ENCODE results near the gene TEDDM1. TPM values are rescaled to one million over a fixed set of nuclear protein-coding genes. Genes with fewer than 3 reads are reported as not detected.

Gene TEDDM1
- total and polyA plus RNA-seq, 2 experiments from 2014 or later, result not detected

GRCh38 chr1:182450087-182450486 is 49.6 kb upstream of the TEDDM1 start, which contains the start of gene RGSL1:
Gene RGSL1 (plus strand): TSS chr1:182450146. CDS start chr1:182450166, 20 bp downstream.
- Histone ChIP-seq H2AFZ (no peak within 1 kb of the TSS), H3K4me2 (no peak within 1 kb of the TSS), H4K20me1 (replicated peaks; ENCODE audit: insufficient read depth) (no peaks in the 10 kb centered on the region), H3K9me2 (ENCODE audit: insufficient read depth) (peaks cover 6% of the 10 kb centered on the region; the same call in 1 of the 2 replicates), H3K4me3 (no peak within 1 kb of the TSS), H3F3A (replicated peaks; ENCODE audit: low read depth) (no peaks in the 10 kb centered on the region), H3K36me3 (ENCODE audit: insufficient read depth) (no peaks in the 10 kb centered on the region), H3K27me3 (ENCODE audit: insufficient read depth) (no peaks in the 10 kb centered on the region), H3K79me2 (replicated peaks; ENCODE audit: insufficient read depth) (no peaks in the 10 kb centered on the region), H3K4me1 (ENCODE audit: insufficient read depth) (peaks cover 9% of the 10 kb centered on the region), H3K27ac (ENCODE audit: low read depth) (no peak within 1 kb of the TSS)
- Mint-ChIP-seq H3K36me3 (ENCODE audit: low read depth) (no peaks in the 10 kb centered on the region), H3K4me1 (peaks cover 36% of the 10 kb centered on the region), H3K27ac (no peak within 1 kb of the TSS), H3K9me3 (peaks cover 5% of the 10 kb centered on the region; the same call in 1 of the 3 replicates), H3K4me3 (no peak within 1 kb of the TSS), H3K27me3 (ENCODE audit: insufficient read depth, low read depth, poor library complexity) (peaks cover 5% of the 10 kb centered on the region)
- ATAC-seq, result peak; percentile 45; the same call in 2 of the 3 replicates
- TF ChIP-seq, protein P1, sequence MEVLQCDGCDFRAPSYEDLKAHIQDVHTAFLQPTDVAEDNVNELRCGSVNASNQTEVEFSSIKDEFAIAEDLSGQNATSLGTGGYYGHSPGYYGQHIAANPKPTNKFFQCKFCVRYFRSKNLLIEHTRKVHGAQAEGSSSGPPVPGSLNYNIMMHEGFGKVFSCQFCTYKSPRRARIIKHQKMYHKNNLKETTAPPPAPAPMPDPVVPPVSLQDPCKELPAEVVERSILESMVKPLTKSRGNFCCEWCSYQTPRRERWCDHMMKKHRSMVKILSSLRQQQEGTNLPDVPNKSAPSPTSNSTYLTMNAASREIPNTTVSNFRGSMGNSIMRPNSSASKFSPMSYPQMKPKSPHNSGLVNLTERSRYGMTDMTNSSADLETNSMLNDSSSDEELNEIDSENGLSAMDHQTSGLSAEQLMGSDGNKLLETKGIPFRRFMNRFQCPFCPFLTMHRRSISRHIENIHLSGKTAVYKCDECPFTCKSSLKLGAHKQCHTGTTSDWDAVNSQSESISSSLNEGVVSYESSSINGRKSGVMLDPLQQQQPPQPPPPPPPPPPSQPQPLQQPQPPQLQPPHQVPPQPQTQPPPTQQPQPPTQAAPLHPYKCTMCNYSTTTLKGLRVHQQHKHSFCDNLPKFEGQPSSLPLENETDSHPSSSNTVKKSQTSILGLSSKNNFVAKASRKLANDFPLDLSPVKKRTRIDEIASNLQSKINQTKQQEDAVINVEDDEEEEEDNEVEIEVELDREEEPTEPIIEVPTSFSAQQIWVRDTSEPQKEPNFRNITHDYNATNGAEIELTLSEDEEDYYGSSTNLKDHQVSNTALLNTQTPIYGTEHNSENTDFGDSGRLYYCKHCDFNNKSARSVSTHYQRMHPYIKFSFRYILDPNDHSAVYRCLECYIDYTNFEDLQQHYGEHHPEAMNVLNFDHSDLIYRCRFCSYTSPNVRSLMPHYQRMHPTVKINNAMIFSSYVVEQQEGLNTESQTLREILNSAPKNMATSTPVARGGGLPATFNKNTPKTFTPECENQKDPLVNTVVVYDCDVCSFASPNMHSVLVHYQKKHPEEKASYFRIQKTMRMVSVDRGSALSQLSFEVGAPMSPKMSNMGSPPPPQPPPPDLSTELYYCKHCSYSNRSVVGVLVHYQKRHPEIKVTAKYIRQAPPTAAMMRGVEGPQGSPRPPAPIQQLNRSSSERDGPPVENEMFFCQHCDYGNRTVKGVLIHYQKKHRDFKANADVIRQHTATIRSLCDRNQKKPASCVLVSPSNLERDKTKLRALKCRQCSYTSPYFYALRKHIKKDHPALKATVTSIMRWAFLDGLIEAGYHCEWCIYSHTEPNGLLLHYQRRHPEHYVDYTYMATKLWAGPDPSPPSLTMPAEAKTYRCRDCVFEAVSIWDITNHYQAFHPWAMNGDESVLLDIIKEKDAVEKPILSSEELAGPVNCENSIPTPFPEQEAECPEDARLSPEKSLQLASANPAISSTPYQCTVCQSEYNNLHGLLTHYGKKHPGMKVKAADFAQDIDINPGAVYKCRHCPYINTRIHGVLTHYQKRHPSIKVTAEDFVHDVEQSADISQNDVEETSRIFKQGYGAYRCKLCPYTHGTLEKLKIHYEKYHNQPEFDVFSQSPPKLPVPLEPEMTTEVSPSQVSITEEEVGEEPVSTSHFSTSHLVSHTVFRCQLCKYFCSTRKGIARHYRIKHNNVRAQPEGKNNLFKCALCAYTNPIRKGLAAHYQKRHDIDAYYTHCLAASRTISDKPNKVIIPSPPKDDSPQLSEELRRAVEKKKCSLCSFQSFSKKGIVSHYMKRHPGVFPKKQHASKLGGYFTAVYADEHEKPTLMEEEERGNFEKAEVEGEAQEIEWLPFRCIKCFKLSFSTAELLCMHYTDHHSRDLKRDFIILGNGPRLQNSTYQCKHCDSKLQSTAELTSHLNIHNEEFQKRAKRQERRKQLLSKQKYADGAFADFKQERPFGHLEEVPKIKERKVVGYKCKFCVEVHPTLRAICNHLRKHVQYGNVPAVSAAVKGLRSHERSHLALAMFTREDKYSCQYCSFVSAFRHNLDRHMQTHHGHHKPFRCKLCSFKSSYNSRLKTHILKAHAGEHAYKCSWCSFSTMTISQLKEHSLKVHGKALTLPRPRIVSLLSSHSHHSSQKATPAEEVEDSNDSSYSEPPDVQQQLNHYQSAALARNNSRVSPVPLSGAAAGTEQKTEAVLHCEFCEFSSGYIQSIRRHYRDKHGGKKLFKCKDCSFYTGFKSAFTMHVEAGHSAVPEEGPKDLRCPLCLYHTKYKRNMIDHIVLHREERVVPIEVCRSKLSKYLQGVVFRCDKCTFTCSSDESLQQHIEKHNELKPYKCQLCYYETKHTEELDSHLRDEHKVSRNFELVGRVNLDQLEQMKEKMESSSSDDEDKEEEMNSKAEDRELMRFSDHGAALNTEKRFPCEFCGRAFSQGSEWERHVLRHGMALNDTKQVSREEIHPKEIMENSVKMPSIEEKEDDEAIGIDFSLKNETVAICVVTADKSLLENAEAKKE (CRISPR knock-in tag; IDR thresholded peaks at IDR 0.05), result peak; percentile 63
- no peak for TF ChIP-seq CREB1 (CRISPR knock-in tag; IDR thresholded peaks at IDR 0.05; ENCODE audit: low read depth)
- no peak for DNase-seq (ENCODE audit: low spot score)

GRCh38 chr1:182447660-182448059 is 47.2 kb upstream of the TEDDM1 start:
- no peaks in the 10 kb centered on the region for H3K79me2 ChIP-seq (replicated peaks; ENCODE audit: insufficient read depth)
- H3K4me2 ChIP-seq, result no peak overlapping the region
- peaks cover 5% of the 10 kb centered on the region; the same call in 1 of the 3 replicates for H3K9me3 Mint-ChIP-seq
- DNase-seq (ENCODE audit: low spot score) (no peak), ATAC-seq (no peak)
- H3K4me1 ChIP-seq (ENCODE audit: insufficient read depth), result peaks cover 9% of the 10 kb centered on the region
- peaks cover 6% of the 10 kb centered on the region; the same call in 1 of the 2 replicates for H3K9me2 ChIP-seq (ENCODE audit: insufficient read depth)
- H4K20me1 ChIP-seq (replicated peaks; ENCODE audit: insufficient read depth), result no peaks in the 10 kb centered on the region
- no peak overlapping the region for H3K4me3 ChIP-seq
- H3K27me3 ChIP-seq (ENCODE audit: insufficient read depth), result no peaks in the 10 kb centered on the region
- no peak overlapping the region for H3K27ac Mint-ChIP-seq
- H3K36me3 ChIP-seq (ENCODE audit: insufficient read depth), result no peaks in the 10 kb centered on the region
- no peaks in the 10 kb centered on the region for H3K36me3 Mint-ChIP-seq (ENCODE audit: low read depth)
- peaks cover 5% of the 10 kb centered on the region for H3K27me3 Mint-ChIP-seq (ENCODE audit: insufficient read depth, low read depth, poor library complexity)
- no peak overlapping the region for H3K4me3 Mint-ChIP-seq
- no peaks in the 10 kb centered on the region for H3F3A ChIP-seq (replicated peaks; ENCODE audit: low read depth)
- peaks cover 27% of the 10 kb centered on the region for H3K4me1 Mint-ChIP-seq
- H2AFZ ChIP-seq, result no peak overlapping the region
- H3K27ac ChIP-seq (ENCODE audit: low read depth), result no peak overlapping the region
- TF ChIP-seq ZNF331 (CRISPR knock-in tag; IDR thresholded peaks at IDR 0.05; ENCODE audit: low read depth) (no peak), STAT1 (IDR thresholded peaks at IDR 0.05; ENCODE audit: unreplicated experiment) (no peak), REST (IDR thresholded peaks at IDR 0.05; ENCODE audit: unreplicated experiment) (no peak), EZH2 (IDR thresholded peaks at IDR 0.05; ENCODE audit: low read depth, unreplicated experiment) (no peak), CREB1 (CRISPR knock-in tag; IDR thresholded peaks at IDR 0.05; ENCODE audit: low read depth) (no peak), CTCF (conservative IDR thresholded peaks at IDR 0.05; ENCODE audit: low read depth in 2 of 2) (no peak), NANOG (IDR thresholded peaks at IDR 0.05; ENCODE audit: borderline replicate concordance) (no peak)
- TF ChIP-seq, protein P2, sequence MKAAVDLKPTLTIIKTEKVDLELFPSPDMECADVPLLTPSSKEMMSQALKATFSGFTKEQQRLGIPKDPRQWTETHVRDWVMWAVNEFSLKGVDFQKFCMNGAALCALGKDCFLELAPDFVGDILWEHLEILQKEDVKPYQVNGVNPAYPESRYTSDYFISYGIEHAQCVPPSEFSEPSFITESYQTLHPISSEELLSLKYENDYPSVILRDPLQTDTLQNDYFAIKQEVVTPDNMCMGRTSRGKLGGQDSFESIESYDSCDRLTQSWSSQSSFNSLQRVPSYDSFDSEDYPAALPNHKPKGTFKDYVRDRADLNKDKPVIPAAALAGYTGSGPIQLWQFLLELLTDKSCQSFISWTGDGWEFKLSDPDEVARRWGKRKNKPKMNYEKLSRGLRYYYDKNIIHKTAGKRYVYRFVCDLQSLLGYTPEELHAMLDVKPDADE (IDR thresholded peaks at IDR 0.05), result no peak

Measured in GM23338 (cell line).